ENCODE measurements around the gene MAD1L1. TPM values are rescaled to one million over a fixed set of nuclear protein-coding genes. Genes with fewer than 3 reads are reported as not detected.

Gene MAD1L1
- total RNA-seq, 1 donor from 2014 or later = 32.3 TPM

DNA sequence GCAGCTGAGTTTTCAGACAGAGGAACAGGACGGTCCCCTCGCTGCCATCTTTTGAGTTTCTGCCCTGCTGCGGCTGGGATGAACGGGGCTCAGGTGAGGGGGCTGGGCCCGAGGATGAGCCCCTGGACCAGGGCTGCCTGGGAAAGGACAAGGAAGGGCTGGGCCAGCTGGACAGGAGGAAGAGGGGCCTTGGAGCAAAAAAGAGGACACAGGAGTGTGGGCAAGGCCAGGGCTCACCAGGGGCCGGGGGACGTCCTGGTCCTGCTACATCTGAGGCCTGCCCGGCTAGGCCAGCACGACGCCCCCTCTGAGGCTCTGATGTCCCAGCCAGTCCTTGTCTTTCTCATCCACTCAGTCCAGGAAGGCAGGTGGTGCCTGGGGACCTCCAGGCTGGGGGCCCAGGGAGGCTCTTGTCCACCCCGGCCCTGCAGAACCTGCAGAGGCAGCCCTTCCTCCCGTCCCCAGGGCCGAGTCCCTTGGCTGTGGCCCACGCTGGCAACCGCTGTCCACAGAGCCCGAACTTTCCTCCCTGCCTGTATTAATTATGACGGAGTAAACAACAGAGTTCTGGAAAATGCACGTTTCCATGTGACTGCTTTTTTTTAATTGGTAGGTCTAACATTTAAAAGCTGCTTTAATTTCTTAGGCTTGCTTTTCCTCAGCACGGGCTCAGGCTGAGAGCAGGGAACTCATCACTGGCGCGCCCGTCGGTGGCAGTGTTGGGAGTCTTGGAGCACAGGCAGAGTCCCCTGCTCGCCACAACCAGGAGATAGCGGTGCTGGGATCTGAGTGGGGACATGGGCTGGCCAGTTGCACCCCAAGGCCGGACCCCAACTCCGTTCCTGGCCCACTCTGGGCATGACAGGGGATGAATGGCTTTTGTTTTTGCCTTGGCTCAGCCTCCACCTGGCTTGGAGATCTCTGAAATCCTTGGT lies 375.0 kb downstream of the MAD1L1 start:
- TF ChIP-seq EZH2 (IDR thresholded peaks at IDR 0.05; ENCODE audit: insufficient read depth, low read length) = no peak
- TF ChIP-seq, protein P1, sequence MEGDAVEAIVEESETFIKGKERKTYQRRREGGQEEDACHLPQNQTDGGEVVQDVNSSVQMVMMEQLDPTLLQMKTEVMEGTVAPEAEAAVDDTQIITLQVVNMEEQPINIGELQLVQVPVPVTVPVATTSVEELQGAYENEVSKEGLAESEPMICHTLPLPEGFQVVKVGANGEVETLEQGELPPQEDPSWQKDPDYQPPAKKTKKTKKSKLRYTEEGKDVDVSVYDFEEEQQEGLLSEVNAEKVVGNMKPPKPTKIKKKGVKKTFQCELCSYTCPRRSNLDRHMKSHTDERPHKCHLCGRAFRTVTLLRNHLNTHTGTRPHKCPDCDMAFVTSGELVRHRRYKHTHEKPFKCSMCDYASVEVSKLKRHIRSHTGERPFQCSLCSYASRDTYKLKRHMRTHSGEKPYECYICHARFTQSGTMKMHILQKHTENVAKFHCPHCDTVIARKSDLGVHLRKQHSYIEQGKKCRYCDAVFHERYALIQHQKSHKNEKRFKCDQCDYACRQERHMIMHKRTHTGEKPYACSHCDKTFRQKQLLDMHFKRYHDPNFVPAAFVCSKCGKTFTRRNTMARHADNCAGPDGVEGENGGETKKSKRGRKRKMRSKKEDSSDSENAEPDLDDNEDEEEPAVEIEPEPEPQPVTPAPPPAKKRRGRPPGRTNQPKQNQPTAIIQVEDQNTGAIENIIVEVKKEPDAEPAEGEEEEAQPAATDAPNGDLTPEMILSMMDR (IDR thresholded peaks at IDR 0.05; ENCODE audit: insufficient read depth, low read depth, low read length) = no peak
- Histone ChIP-seq H3K79me2 (ENCODE audit: insufficient read depth, low read length) (no peaks in the 10 kb centered on the region), H2AFZ (ENCODE audit: low read depth, low read length) (no peak overlapping the region), H3K9me3 (ENCODE audit: insufficient read depth, low read depth, low read length) (no peaks in the 10 kb centered on the region), H3K4me1 (ENCODE audit: insufficient read depth, low read length) (no peaks in the 10 kb centered on the region), H3K27me3 (ENCODE audit: insufficient read depth, low read length) (no peaks in the 10 kb centered on the region), H3K27ac (ENCODE audit: low read depth, low read length) (no peak overlapping the region), H3K4me2 (ENCODE audit: low read length) (no peak overlapping the region), H3K9ac (ENCODE audit: low read length) (no peak overlapping the region), H4K20me1 (ENCODE audit: insufficient read depth, low read length) (peaks cover 2% of the 10 kb centered on the region), H3K4me3 (ENCODE audit: insufficient read depth, low read depth, low read length) (no peak overlapping the region), H3K36me3 (ENCODE audit: insufficient read depth, low read length) (no peaks in the 10 kb centered on the region)
- no peaks in the 10 kb centered on the region for H3K4me1 Mint-ChIP-seq (ENCODE audit: low read depth, unreplicated experiment)
- H3K36me3 Mint-ChIP-seq (ENCODE audit: low read depth, unreplicated experiment) = peaks cover 6% of the 10 kb centered on the region
- no peak overlapping the region for H3K4me3 Mint-ChIP-seq (ENCODE audit: unreplicated experiment)
- no peaks in the 10 kb centered on the region for H3K9me3 Mint-ChIP-seq (ENCODE audit: unreplicated experiment)
- peaks cover 4% of the 10 kb centered on the region for H3K27me3 Mint-ChIP-seq (ENCODE audit: low read depth, unreplicated experiment)
- no peak overlapping the region for H3K27ac Mint-ChIP-seq (ENCODE audit: unreplicated experiment)
- FAIRE-seq = no peak
- no peak for DNase-seq (ENCODE audit: low read depth)

DNA sequence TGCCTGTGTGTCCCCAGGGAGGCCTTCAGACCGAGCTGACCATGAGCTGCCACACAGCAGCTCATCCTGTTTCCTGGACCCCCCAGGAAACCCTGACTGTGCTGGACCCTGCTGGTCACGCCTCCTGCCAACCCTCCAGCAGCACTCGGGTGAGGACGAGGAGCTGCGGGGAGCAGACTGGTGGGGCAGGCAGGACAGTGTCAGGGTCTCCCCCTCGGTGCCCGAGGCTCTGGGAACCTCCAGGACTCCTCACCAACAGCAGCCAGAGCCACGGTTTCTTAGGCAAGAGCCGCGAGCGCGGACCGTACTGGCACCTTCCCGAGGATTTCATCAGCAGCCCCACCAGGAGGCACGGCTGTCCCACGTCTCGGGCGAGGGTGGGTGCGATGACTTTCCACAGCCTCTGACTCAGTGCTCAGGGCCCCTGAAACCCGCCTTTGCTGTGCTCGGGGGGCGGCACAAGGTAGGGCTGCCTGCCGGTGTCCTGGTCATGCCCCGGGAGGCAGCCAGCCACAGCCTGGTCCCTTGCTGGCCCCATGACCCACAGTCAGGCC lies 375.8 kb downstream of the MAD1L1 start:
- Mint-ChIP-seq H3K27me3 (ENCODE audit: low read depth, unreplicated experiment) (peaks cover 4% of the 10 kb centered on the region), H3K9me3 (ENCODE audit: unreplicated experiment) (no peaks in the 10 kb centered on the region), H3K4me3 (ENCODE audit: unreplicated experiment) (no peak overlapping the region), H3K4me1 (ENCODE audit: low read depth, unreplicated experiment) (no peaks in the 10 kb centered on the region), H3K36me3 (ENCODE audit: low read depth, unreplicated experiment) (peaks cover 6% of the 10 kb centered on the region), H3K27ac (ENCODE audit: unreplicated experiment) (no peak overlapping the region)
- H3K79me2 ChIP-seq (ENCODE audit: insufficient read depth, low read length) = no peaks in the 10 kb centered on the region
- no peak overlapping the region for H2AFZ ChIP-seq (ENCODE audit: low read depth, low read length)
- H3K4me3 ChIP-seq (ENCODE audit: insufficient read depth, low read depth, low read length) = no peak overlapping the region
- DNase-seq (ENCODE audit: low read depth) (no peak), FAIRE-seq (no peak)
- TF ChIP-seq, protein P1 (IDR thresholded peaks at IDR 0.05; ENCODE audit: insufficient read depth, low read depth, low read length) = no peak
- no peak for TF ChIP-seq EZH2 (IDR thresholded peaks at IDR 0.05; ENCODE audit: insufficient read depth, low read length)
- H4K20me1 ChIP-seq (ENCODE audit: insufficient read depth, low read length) = peaks cover 5% of the 10 kb centered on the region
- no peak overlapping the region for H3K4me2 ChIP-seq (ENCODE audit: low read length)
- no peaks in the 10 kb centered on the region for H3K9me3 ChIP-seq (ENCODE audit: insufficient read depth, low read depth, low read length)
- no peaks in the 10 kb centered on the region for H3K27me3 ChIP-seq (ENCODE audit: insufficient read depth, low read length)
- H3K4me1 ChIP-seq (ENCODE audit: insufficient read depth, low read length) = no peaks in the 10 kb centered on the region
- no peak overlapping the region for H3K9ac ChIP-seq (ENCODE audit: low read length)
- no peaks in the 10 kb centered on the region for H3K36me3 ChIP-seq (ENCODE audit: insufficient read depth, low read length)
- H3K27ac ChIP-seq (ENCODE audit: low read depth, low read length) = no peak overlapping the region
